A172 (cell line): ENCODE results near the gene PLEKHH2. TPM values are rescaled to one million over a fixed set of nuclear protein-coding genes. Genes with fewer than 3 reads are reported as not detected.
A peak's percentile ranks its signal among the peaks of the same experiment; 100 is the strongest.
"Not testable (repeated sequence)": the region's sequence is repeated elsewhere in the genome, so short reads cannot be mapped to it uniquely, and the experiment has no call there.

ENCODE experiments used
- DNase-seq: peaks from one replicate; pipeline ENCODE4 v3.0.0-alpha.2; 2015; ENCODE audit warnings: low spot score
- total RNA-seq: library from RNA; depleted of rRNA; stranded (reverse); fragments of >200 nt; shearing (Covaris generic); gene quantifications from 2 replicates; pipeline ENCODE4 v1.2.3, GENCODE V29; 2014

Gene PLEKHH2
- total RNA-seq, 1 experiment from 2014 or later: 4.6 TPM

- DNase-seq: no peak
Observed at GRCh38 chr2:43636621-43637020, 439 bp upstream of the PLEKHH2 start.

GRCh38 chr2:43642363-43642762 is 5.3 kb downstream of the PLEKHH2 start:
- DNase-seq: no peak

- no peak for DNase-seq
Observed at GRCh38 chr2:43643680-43644079, 6.6 kb downstream of the PLEKHH2 start.

- peak; percentile 4 for DNase-seq
Observed at GRCh38 chr2:43648994-43649701, 12.1 kb downstream of the PLEKHH2 start.

GRCh38 chr2:43653506-43653905 is 16.4 kb downstream of the PLEKHH2 start:
- DNase-seq: no peak

GRCh38 chr2:43657241-43657640 is 20.2 kb downstream of the PLEKHH2 start:
- no peak for DNase-seq

- DNase-seq: no peak
Observed at GRCh38 chr2:43675646-43676321, 38.7 kb downstream of the PLEKHH2 start.

GRCh38 chr2:43676322-43677050 is 39.4 kb downstream of the PLEKHH2 start, which contains the start of gene C1GALT1C1L:
C1GALT1C1L (minus strand) TSS chr2:43676429; CDS start chr2:43676322, 107 bp downstream.
- peak; percentile 44 for DNase-seq

GRCh38 chr2:43677783-43678182 is 40.7 kb downstream of the PLEKHH2 start:
- DNase-seq: not testable (repeated sequence)

- DNase-seq: no peak
Observed at GRCh38 chr2:43685357-43685756, 48.3 kb downstream of the PLEKHH2 start.

- no peak for DNase-seq
Observed at GRCh38 chr2:43689999-43690398, 52.9 kb downstream of the PLEKHH2 start.

- no peak for DNase-seq
Observed at GRCh38 chr2:43692428-43692994, 55.5 kb downstream of the PLEKHH2 start.

- not testable (repeated sequence) for DNase-seq
Observed at GRCh38 chr2:43698140-43698539, 61.1 kb downstream of the PLEKHH2 start.

GRCh38 chr2:43699761-43700160 is 62.7 kb downstream of the PLEKHH2 start:
- no peak for DNase-seq

GRCh38 chr2:43701111-43701510 is 64.1 kb downstream of the PLEKHH2 start:
- DNase-seq: no peak

- DNase-seq: peak; percentile 69
Observed at GRCh38 chr2:43707255-43708015, 70.4 kb downstream of the PLEKHH2 start.

GRCh38 chr2:43708178-43708577 is 71.1 kb downstream of the PLEKHH2 start:
- DNase-seq: no peak

- DNase-seq: no peak
Observed at GRCh38 chr2:43708891-43709290, 71.8 kb downstream of the PLEKHH2 start.

GRCh38 chr2:43710866-43711265 is 73.8 kb downstream of the PLEKHH2 start:
- no peak for DNase-seq

GRCh38 chr2:43714164-43714563 is 77.1 kb downstream of the PLEKHH2 start:
- DNase-seq: no peak

- no peak for DNase-seq
Observed at GRCh38 chr2:43715300-43716098, 78.4 kb downstream of the PLEKHH2 start.
